Measurements from ENCODE around the gene BANP.

Gene BANP

GRCh38 chr16:87951552-87952538, 611 bp downstream of the BANP start:
- DNase-seq (ENCODE audit: low read depth) = no peak

GRCh38 chr16:87952751-87953150, 1.5 kb downstream of the BANP start:
- DNase-seq (ENCODE audit: low read depth) = no peak

- DNase-seq (ENCODE audit: low read depth) = no peak
These were observed 2.3 kb downstream of the BANP start for GRCh38 chr16:87953308-87954215.

- DNase-seq (ENCODE audit: low read depth) = no peak
These were observed 3.1 kb downstream of the BANP start for GRCh38 chr16:87954361-87954760.

GRCh38 chr16:87954826-87955225, 3.6 kb downstream of the BANP start:
- DNase-seq (ENCODE audit: low read depth) = no peak

- no peak for DNase-seq (ENCODE audit: low read depth)
These were observed 4.3 kb downstream of the BANP start for GRCh38 chr16:87955302-87956097.

- DNase-seq (ENCODE audit: low read depth) = no peak
These were observed 4.8 kb downstream of the BANP start for GRCh38 chr16:87956098-87956364.

DNA sequence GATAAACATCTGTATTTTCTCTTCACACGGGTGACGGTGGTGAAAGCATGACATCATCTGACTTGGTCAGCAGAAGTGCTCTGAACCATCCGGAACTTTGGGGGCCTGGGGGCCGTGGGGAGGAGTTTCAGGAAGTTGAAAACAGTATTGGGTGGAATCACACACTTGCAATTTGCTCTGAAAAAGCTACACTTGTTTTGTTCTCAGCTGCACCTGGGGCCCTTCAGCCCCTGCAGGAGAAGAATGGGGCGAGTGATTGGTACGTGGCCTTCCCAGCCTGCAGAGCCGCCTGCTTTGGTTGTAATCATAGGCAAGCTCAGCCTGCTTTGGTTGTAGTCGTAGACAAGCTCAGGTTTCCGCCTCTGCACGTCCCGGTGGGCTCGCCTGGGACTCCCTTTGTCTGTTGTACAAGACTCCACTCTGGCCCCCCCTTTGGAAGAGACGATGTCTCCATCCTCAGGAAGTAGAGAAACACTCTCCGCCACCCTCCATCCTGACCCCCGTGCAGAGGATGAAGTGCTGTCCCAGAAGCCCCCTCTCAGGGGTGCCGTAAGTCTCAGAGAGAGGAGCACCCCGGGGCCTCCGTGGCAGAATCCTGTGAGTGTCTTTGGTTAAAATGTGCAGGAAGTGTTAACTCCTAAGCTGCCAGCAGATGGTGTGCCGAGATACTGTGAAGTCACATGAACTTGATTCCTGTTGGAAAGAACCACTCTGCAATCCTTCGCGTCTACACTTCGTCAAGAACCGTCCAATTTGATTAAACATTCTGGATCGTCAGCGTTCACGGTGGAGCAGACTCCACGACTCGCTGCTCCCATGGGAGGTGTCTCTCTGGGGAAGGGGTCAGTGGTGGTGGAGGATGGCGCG, 5.4 kb downstream of the BANP start:
- peak; percentile 45 for DNase-seq (ENCODE audit: low read depth)

DNA sequence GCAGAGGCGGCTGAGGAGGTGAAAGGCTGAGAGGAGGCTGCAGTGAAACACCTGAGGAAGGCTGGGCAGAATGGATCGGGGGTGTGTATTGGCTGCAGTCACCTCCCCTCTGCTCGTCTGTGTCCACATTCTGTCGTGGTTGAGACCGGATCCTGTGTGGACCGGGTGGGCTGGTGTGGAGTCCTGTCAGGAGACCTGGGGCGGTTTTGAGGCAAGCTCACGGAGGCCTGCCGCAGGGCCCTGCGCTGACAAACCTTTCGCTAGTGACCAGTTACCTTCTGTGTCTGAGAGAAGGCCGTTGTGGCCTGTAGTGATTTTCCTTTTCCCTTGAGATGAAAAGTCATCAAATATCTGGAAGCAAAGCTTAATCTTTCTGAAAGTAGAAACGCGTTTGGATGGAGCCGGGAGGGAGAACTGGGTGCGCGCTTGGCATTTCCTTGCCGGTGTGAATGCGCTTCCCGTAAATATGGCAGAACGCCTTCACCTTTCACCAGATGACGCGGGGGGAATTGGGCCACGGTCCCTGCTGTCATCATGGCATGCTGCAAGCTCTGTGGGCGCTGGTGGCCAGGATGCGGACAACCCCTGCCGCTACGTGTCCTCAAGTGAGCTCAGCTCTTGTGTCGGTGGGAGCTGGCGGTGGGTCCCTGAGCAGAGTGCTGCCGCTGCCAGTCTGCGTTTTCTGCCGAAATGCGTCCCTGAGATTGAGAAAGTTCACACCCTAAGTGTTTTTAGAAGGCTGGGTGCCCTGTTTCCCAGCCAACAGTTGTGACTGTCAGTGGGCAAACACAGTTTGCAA, 6.3 kb downstream of the BANP start:
- DNase-seq (ENCODE audit: low read depth) = no peak

GRCh38 chr16:87958632-87959031, 7.4 kb downstream of the BANP start:
- no peak for DNase-seq (ENCODE audit: low read depth)

- no peak for DNase-seq (ENCODE audit: low read depth)
These were observed 8.3 kb downstream of the BANP start for GRCh38 chr16:87959391-87959990.

- no peak for DNase-seq (ENCODE audit: low read depth)
These were observed 9.1 kb downstream of the BANP start for GRCh38 chr16:87960296-87960695.

GRCh38 chr16:87960852-87961251, 9.6 kb downstream of the BANP start:
- DNase-seq (ENCODE audit: low read depth) = no peak

DNA sequence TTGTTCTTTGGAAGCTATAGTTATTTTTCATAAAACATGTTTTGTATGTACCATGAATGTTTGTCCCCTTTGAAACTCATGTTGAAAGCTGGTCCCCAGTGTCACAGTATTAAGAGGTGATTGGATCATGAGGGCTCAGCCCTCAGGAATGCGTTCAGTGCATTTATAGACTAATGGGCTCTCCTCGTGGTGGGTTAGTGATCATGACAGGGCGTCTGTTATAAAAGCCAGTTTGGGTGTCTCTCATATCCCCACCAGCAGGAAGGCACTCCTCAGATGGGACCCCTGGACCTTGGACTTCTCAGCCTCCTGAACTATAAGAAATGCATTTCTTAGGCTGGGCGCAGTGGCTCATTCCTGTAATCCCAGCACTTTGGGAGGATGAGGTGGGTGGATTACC, 10.4 kb downstream of the BANP start:
- no peak for DNase-seq (ENCODE audit: low read depth)

DNA sequence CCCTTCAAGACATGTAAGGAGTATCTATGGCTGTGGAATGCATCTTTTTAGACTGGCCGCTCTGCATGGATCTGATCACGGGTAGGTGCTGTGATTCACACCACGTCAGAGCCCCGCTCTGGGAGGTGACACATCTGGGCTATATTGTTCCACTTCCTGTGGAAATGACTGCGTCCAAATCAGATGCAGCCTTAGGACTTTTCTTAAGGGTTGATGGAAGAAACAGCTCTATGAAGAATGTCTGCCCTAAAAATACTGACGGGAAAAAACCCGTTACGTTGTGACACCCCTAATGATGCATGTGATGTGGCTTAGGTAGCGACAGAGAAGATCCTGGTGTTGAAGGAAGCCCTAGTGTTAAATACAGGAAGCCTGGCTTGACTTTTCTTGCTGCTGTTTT, 12.2 kb downstream of the BANP start:
- peak; percentile 72 for DNase-seq (ENCODE audit: low read depth)

GRCh38 chr16:87964049-87964659, 12.9 kb downstream of the BANP start:
- DNase-seq (ENCODE audit: low read depth) = no peak

GRCh38 chr16:87965417-87965816, 14.2 kb downstream of the BANP start:
- DNase-seq (ENCODE audit: low read depth) = no peak

DNA sequence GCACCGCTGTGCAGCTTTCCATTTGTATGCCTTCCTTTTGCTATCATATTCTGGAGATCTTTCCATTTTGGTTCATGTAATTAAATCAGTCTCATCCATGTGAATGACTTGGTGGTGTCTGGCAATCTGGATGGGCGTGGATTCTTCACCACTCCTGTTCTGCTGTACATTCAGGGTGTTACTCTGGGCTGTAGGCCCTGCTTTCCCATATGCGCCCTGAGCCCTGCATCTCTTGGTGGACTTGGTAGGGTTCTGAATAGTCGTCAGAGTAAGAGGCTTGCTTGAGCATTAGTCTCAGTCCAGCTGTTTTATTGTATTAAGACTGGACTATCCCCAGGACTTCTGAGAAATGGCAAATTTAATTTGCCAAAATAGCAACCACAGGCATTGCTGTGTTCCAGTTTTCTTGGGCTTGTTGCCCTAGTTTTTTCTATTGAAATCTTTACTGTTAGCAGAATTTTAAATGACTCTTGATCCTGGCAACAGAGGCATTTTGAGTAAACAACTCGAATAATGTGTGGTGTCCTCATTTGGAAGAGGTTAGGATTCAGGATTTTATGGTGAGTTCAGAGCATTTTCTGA, 14.9 kb downstream of the BANP start:
- DNase-seq (ENCODE audit: low read depth) = no peak

DNA sequence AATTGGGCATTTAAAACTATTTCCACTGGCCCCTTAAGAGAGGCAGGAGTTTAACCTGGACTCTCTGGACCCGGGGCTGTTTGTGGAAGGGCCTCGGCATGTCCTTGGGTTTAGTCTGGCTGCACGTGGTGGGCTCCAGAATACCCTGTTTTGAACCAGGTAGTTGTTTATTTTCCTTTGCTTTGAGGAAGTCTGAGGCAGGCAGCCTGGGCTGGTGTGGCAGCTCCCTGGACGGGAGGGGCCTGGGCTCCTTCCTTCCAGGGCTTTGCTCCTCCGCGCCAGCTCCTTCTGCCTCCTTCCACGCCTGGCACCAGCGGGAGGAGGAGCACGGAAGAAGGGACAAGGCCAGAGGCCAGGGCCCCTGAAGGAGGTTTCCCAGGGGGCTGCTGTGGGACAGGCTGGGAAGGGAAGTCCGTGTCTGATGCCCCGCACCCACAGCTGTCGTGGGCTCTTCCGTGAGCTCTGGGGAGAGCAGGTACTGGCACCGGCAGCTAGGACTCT, 15.5 kb downstream of the BANP start:
- no peak for DNase-seq (ENCODE audit: low read depth)
